WTC11 (cell line): ENCODE measurements around the gene CD72. TPM values are rescaled to one million over a fixed set of nuclear protein-coding genes. Genes with fewer than 3 reads are reported as not detected.
"Not testable (repeated sequence)": the region's sequence is repeated elsewhere in the genome, so short reads cannot be mapped to it uniquely, and the experiment has no call there.

Experiments
- ATAC-seq: fragments of 200-7000 bp; cut with Tn5 transposase; 2 replicates; pipeline ENCODE4 v1.10.0; 2021; ENCODE audit warnings: mild to moderate bottlenecking, moderate library complexity
- CTCF ChIA-PET: fragments of 300-600 bp; sonication (Branson Sonifier 250); formaldehyde crosslinking; loops from one replicate; lab custom pipeline; 2021; ENCODE audit warnings: antibody characterized with exemption; lab: Charles Lee
- POLR2A ChIA-PET: fragments of 350-600 bp; sonication (Branson Sonifier 250); formaldehyde crosslinking; loops from one replicate; lab custom pipeline; 2021; ENCODE audit warnings: antibody characterized with exemption; lab: Charles Lee
- DNase-seq: peaks from one replicate; pipeline ENCODE4 v3.0.0; 2021; ENCODE audit warnings: low spot score
- H3K27ac Mint-ChIP-seq: 2 replicates; pipeline ENCODE4 v1.8.0; 2021; ENCODE audit warnings: mixed read lengths
- H3K27me3 Mint-ChIP-seq: 2 replicates; pipeline ENCODE4 v1.8.0; 2021; ENCODE audit warnings: low read depth, mild to moderate bottlenecking, moderate library complexity, mixed read lengths
- H3K36me3 Mint-ChIP-seq: 2 replicates; pipeline ENCODE4 v1.8.0; 2021; ENCODE audit warnings: mixed read lengths
- H3K4me1 Mint-ChIP-seq: 2 replicates; pipeline ENCODE4 v1.8.0; 2022; ENCODE audit warnings: mixed read lengths
- H3K4me3 Mint-ChIP-seq: 2 replicates; pipeline ENCODE4 v1.8.0; 2021; ENCODE audit warnings: mild to moderate bottlenecking, moderate library complexity, mixed read lengths
- H3K9me3 Mint-ChIP-seq: 2 replicates; pipeline ENCODE4 v1.8.0; 2021; ENCODE audit warnings: mixed read lengths
- CBFB ChIP-seq: sonication (generic); formaldehyde crosslinking; IDR thresholded peaks from 2 replicates; pipeline ENCODE4 v1.8.1; 2022; ENCODE audit warnings: mild to moderate bottlenecking, low read depth, missing genetic modification reagents
- E2F1 ChIP-seq: sonication (generic); formaldehyde crosslinking; IDR thresholded peaks from 2 replicates; pipeline ENCODE4 v1.8.0; 2022; ENCODE audit warnings: mild to moderate bottlenecking, missing genetic modification reagents
- E2F4 ChIP-seq: sonication (generic); formaldehyde crosslinking; IDR thresholded peaks from 2 replicates; pipeline ENCODE4 v1.8.1; 2022; ENCODE audit warnings: low read depth, mild to moderate bottlenecking, moderate library complexity, missing genetic modification reagents, borderline replicate concordance
- ERG ChIP-seq: fragments of 250-450 bp; sonication (Bioruptor Pico); IDR thresholded peaks from 2 replicates; pipeline ENCODE4 v1.8.0; 2021; ENCODE audit warnings: mild to moderate bottlenecking
- FOXP1 ChIP-seq: sonication (generic); formaldehyde crosslinking; IDR thresholded peaks from 2 replicates; pipeline ENCODE4 v1.8.0; 2022; ENCODE audit warnings: missing genetic modification reagents, mild to moderate bottlenecking, moderate library complexity, borderline replicate concordance
- GRHL2 ChIP-seq: fragments of 250-450 bp; sonication (Bioruptor Pico); IDR thresholded peaks from 2 replicates; pipeline ENCODE4 v1.8.0; 2022; ENCODE audit warnings: mild to moderate bottlenecking, moderate library complexity; ENCODE audit not compliant: insufficient replicate concordance, severe bottlenecking
- JUN ChIP-seq: sonication (generic); formaldehyde crosslinking; IDR thresholded peaks from 2 replicates; pipeline ENCODE4 v1.8.0; 2023; ENCODE audit warnings: mild to moderate bottlenecking, missing genetic modification reagents
- MYBL2 ChIP-seq: sonication (generic); formaldehyde crosslinking; IDR thresholded peaks from 2 replicates; pipeline ENCODE4 v1.8.1; 2023; ENCODE audit warnings: mild to moderate bottlenecking, moderate library complexity, missing genetic modification reagents
- NFE2L1 ChIP-seq: sonication (generic); formaldehyde crosslinking; IDR thresholded peaks from 2 replicates; pipeline ENCODE4 v1.8.1; 2023; ENCODE audit warnings: missing genetic modification reagents
- NR1H2 ChIP-seq: sonication (generic); formaldehyde crosslinking; IDR thresholded peaks from 2 replicates; pipeline ENCODE4 v1.9.0; 2021; ENCODE audit warnings: mild to moderate bottlenecking, moderate library complexity, missing genetic modification reagents
- NR3C1 ChIP-seq: sonication (generic); formaldehyde crosslinking; conservative IDR thresholded peaks from 2 replicates; pipeline ENCODE4 v1.8.1; 2023; ENCODE audit warnings: low read depth, mild to moderate bottlenecking, missing genetic modification reagents
- PRDM15 ChIP-seq: sonication (generic); formaldehyde crosslinking; IDR thresholded peaks from 2 replicates; pipeline ENCODE4 v1.8.0; 2022; ENCODE audit warnings: missing genetic modification reagents
- SMAD4 ChIP-seq: sonication (generic); formaldehyde crosslinking; IDR thresholded peaks from 2 replicates; pipeline ENCODE4 v1.8.0; 2022; ENCODE audit warnings: mild to moderate bottlenecking, missing genetic modification reagents
- ZNF263 ChIP-seq: sonication (generic); formaldehyde crosslinking; IDR thresholded peaks from 2 replicates; pipeline ENCODE4 v1.8.1; 2022; ENCODE audit warnings: low read depth, mild to moderate bottlenecking, moderate library complexity, missing genetic modification reagents
- ZNF396 ChIP-seq: fragments of 250-450 bp; sonication (Bioruptor Pico); IDR thresholded peaks from 2 replicates; pipeline ENCODE4 v1.8.0; 2021; ENCODE audit warnings: mild to moderate bottlenecking, moderate library complexity, borderline replicate concordance
- ZNF425 ChIP-seq: fragments of 250-450 bp; sonication (Bioruptor Pico); conservative IDR thresholded peaks from 2 replicates; pipeline ENCODE4 v1.9.0; 2021; ENCODE audit warnings: mild to moderate bottlenecking
- total RNA-seq: library from RNA; stranded (reverse); gene quantifications from 3 replicates; pipeline ENCODE4 v1.2.3, GENCODE V29; 2021

The CD72 gene
- total RNA-seq, 1 experiment from 2014 or later = 2.9 TPM

- POLR2A ChIA-PET = no interaction called here
- Mint-ChIP-seq H3K27ac (no peak overlapping the region), H3K4me3 (no peak overlapping the region), H3K4me1 (peaks cover 4% of the 10 kb centered on the region), H3K27me3 (peaks cover 8% of the 10 kb centered on the region; the same call in 1 of the 2 replicates), H3K36me3 (peaks cover 20% of the 10 kb centered on the region), H3K9me3 (peaks cover 28% of the 10 kb centered on the region)
- DNase-seq = no peak
- no peak for ATAC-seq
- TF ChIP-seq ERG (CRISPR knock-in tag) = no peak
- no peak for TF ChIP-seq NFE2L1 (CRISPR knock-in tag)
- no peak for TF ChIP-seq NR3C1 (CRISPR knock-in tag)
- TF ChIP-seq MYBL2 (CRISPR knock-in tag) = no peak
- no peak for TF ChIP-seq ZNF425 (CRISPR knock-in tag)
- TF ChIP-seq FOXP1 (CRISPR knock-in tag) = no peak
- TF ChIP-seq GRHL2 (CRISPR knock-in tag) = no peak
- TF ChIP-seq PRDM15 = no peak
- no peak for TF ChIP-seq ZNF396 (CRISPR knock-in tag)
- no peak for TF ChIP-seq JUN (CRISPR knock-in tag)
- no peak for TF ChIP-seq E2F4
- no peak for TF ChIP-seq NR1H2
- CTCF ChIA-PET = no interaction called here
Measured at GRCh38 chr9:35594471-35594870, 23.7 kb downstream of the CD72 start.

- H3K27ac Mint-ChIP-seq = no peak overlapping the region
- no peak for ATAC-seq
- TF ChIP-seq ZNF263 (CRISPR knock-in tag) (no peak), SMAD4 (no peak), CBFB (CRISPR knock-in tag) (no peak), E2F1 (CRISPR knock-in tag) (no peak)
- TF ChIP-seq, all 79 proteins: peak for 0
- Mint-ChIP-seq H3K36me3 (peaks cover 20% of the 10 kb centered on the region), H3K4me1 (no peaks in the 10 kb centered on the region), H3K4me3 (no peak overlapping the region), H3K9me3 (peaks cover 28% of the 10 kb centered on the region), H3K27me3 (peaks cover 8% of the 10 kb centered on the region; the same call in 1 of the 2 replicates)
- ChIA-PET POLR2A (interaction anchor here (0.6 kb wide), 2 partner anchors 96 to 1964 kb away, joined by 3 read pairs; no protein-coding TSS in a partner anchor), CTCF (interaction anchor here (1.9 to 2.1 kb wide), 2 partner anchors 10 to 11 kb away, joined by 6 to 9 read pairs; partner anchors contain the start of gene TESK1)
- DNase-seq = no peak
Measured at GRCh38 chr9:35593581-35593980, 24.6 kb downstream of the CD72 start.

- H3K27me3 Mint-ChIP-seq, H3K4me1 Mint-ChIP-seq, DNase-seq, H3K4me3 Mint-ChIP-seq, ATAC-seq, H3K27ac Mint-ChIP-seq: not testable (repeated sequence)
- Mint-ChIP-seq H3K9me3 (peaks cover 24% of the 10 kb centered on the region), H3K36me3 (peaks cover 12% of the 10 kb centered on the region)
- ChIA-PET CTCF (interaction anchor here (0.7 kb wide), 1 partner anchor 86 kb away, joined by 3 read pairs; no protein-coding TSS in a partner anchor), POLR2A (interaction anchor here (0.6 kb wide), 1 partner anchor 220 kb away, joined by 3 read pairs; no protein-coding TSS in a partner anchor)
Measured at GRCh38 chr9:35588506-35588905, 29.7 kb downstream of the CD72 start.

GRCh38 chr9:35584681-35585080 is 33.5 kb downstream of the CD72 start:
- POLR2A ChIA-PET, H3K4me3 Mint-ChIP-seq, H3K27me3 Mint-ChIP-seq, CTCF ChIA-PET, DNase-seq, ATAC-seq: not testable (repeated sequence)
- H3K4me1 Mint-ChIP-seq = peaks cover 15% of the 10 kb centered on the region
- peaks cover 27% of the 10 kb centered on the region for H3K36me3 Mint-ChIP-seq
- H3K27ac Mint-ChIP-seq = 0 out of 2 replicates have a peak overlapping the region, but pooled peaks have one; percentile 53
- H3K9me3 Mint-ChIP-seq = peaks cover 39% of the 10 kb centered on the region

- H3K27ac Mint-ChIP-seq, H3K4me3 Mint-ChIP-seq, ATAC-seq, CTCF ChIA-PET, H3K27me3 Mint-ChIP-seq, POLR2A ChIA-PET, DNase-seq: not testable (repeated sequence)
- Mint-ChIP-seq H3K4me1 (peaks cover 18% of the 10 kb centered on the region), H3K9me3 (peaks cover 46% of the 10 kb centered on the region), H3K36me3 (peaks cover 32% of the 10 kb centered on the region)
Measured at GRCh38 chr9:35583521-35583920, 34.7 kb downstream of the CD72 start.
